Measurements from ENCODE around the gene SLC11A1. TPM values are rescaled to one million over a fixed set of nuclear protein-coding genes. Genes with fewer than 3 reads are reported as not detected.
A peak's percentile ranks its signal among the peaks of the same experiment; 100 is the strongest.

Gene SLC11A1, protein sequence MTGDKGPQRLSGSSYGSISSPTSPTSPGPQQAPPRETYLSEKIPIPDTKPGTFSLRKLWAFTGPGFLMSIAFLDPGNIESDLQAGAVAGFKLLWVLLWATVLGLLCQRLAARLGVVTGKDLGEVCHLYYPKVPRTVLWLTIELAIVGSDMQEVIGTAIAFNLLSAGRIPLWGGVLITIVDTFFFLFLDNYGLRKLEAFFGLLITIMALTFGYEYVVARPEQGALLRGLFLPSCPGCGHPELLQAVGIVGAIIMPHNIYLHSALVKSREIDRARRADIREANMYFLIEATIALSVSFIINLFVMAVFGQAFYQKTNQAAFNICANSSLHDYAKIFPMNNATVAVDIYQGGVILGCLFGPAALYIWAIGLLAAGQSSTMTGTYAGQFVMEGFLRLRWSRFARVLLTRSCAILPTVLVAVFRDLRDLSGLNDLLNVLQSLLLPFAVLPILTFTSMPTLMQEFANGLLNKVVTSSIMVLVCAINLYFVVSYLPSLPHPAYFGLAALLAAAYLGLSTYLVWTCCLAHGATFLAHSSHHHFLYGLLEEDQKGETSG
- 0.16 and 1.7 TPM in 2 replicates for total RNA-seq (2014; rRNA removed; shearing (Covaris generic))

DNA sequence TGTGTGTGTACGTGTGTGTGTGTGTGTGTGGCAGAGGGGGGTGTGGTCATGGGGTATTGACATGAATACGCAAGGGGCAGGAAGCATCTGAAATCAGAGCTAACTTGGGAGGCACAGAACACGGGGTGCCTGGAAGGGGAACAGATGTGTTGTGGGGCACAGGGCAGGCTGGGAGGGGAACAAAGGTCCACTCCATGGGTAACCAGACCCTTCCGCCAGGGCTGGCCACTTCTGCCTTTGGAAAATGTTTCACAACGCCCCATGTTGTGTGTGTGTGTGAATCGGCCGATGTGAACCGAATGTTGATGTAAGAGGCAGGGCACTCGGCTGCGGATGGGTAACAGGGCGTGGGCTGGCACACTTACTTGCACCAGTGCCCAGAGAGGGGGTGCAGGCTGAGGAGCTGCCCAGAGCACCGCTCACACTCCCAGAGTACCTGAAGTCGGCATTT, at the start of gene SLC11A1:
Gene SLC11A1, plus strand, starts transcription at position 358 of the 451 bp plus-strand sequence. CDS start 96 bp downstream, outside the sequence.

DNA sequence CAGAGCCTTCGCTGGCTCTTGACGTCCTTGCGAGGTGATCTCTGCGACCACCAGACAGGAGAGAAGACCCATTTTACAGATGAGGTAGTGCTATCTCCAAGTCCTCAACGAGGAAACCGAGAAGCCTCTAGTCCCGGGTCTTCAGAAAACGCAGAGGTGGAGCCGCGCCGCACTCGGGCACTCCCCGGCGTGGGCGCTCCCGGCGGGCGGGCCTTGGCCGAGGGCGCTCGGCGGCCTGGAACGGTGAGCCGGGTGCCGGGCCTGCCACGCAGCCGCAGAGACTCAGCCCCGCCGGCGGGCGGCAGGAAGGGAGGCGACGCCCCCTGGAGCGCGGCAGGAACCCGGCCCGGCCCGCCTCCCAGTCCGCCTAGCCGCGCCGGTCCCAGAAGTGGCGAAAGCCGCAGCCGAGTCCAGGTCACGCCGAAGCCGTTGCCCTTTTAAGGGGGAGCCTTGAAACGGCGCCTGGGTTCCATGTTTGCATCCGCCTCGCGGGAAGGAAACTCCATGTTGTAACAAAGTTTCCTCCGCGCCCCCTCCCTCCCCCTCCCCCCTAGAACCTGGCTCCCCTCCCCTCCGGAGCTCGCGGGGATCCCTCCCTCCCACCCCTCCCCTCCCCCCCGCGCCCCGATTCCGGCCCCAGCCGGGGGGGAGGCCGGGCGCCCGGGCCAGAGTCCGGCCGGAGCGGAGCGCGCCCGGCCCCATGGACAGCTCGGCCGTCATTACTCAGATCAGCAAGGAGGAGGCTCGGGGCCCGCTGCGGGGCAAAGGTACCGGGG, 17.5 kb downstream of the SLC11A1 start, which contains the start of gene CTDSP1:
Gene CTDSP1, plus strand, starts transcription at position 478 of the 776 bp plus-strand sequence. Its CDS starts 223 bp downstream, at position 701.

DNA sequence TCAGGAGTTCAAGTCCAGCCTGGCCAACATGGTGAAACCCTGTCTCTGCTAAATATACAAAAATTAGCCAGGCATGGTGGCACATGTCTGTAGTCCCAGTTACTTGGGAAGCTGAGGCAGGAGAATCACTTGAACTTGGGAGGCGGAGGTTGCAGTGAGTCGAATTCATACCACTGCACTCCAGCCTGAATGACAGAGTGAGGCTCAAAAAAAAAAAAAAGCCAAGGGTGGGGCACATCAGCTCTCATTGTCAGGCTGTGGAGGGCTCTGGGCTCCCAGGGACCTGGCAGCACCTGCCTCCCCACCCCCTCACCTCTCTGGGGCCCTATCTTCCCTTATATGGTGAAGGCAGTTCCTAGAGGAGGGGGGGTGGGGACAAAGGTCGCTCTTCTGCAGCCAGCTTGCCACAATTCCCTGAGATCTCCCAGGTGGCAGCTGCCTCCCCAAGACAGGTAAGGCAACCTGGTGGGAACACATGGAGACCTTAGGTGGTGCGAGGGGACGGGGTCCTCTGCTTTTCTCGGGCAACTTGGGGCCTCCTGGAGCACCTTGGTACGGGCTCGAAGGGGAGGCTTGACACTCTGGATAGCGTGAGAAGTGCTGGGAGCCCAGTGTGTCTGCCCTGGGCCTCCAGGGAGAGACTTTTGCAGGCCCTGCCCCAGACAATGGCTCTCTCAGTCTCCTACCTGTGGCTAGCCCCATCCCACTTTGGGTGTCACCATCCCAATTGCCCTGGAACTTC, 36.8 kb downstream of the SLC11A1 start, which contains the start of gene VIL1:
Gene VIL1, plus strand, starts transcription at position 407 of the 742 bp plus-strand sequence. CDS start 4,656 bp downstream, outside the sequence.

Small RNA genes lying within 50 kb of the gene (small RNA-seq; reads per million reads assigned to genes)
- gene MIR26B = 14.1 reads per million, percentile 91 among the genes with 10 or more reads in this experiment
- gene MIR6810 = not detected

Other genes with a start within 250 kb of the SLC11A1 start
- not detected in 2 replicates for gene CXCR1, start 215.3 kb upstream of the SLC11A1 start, total RNA-seq (2014; rRNA removed; shearing (Covaris generic))
- gene ARPC2, start 165.1 kb upstream of the SLC11A1 start, total RNA-seq (2014; rRNA removed; shearing (Covaris generic)) = 161 and 180 TPM in 2 replicates
- gene GPBAR1, start 121.3 kb upstream of the SLC11A1 start, total RNA-seq (2014; rRNA removed; shearing (Covaris generic)) = 0.21 TPM in 1 of 2 replicates, not detected in the other
- 225 and 233 TPM in 2 replicates for gene AAMP, start 112.1 kb upstream of the SLC11A1 start, total RNA-seq (2014; rRNA removed; shearing (Covaris generic))
- gene PNKD, start 111.8 kb upstream of the SLC11A1 start, total RNA-seq (2014; rRNA removed; shearing (Covaris generic)) = 43.8 and 52.9 TPM in 2 replicates
- gene TMBIM1, start 89.8 kb upstream of the SLC11A1 start, total RNA-seq (2014; rRNA removed; shearing (Covaris generic)) = 30.9 and 33.7 TPM in 2 replicates
- not detected in 2 replicates for gene CATIP, start 25.4 kb upstream of the SLC11A1 start, total RNA-seq (2014; rRNA removed; shearing (Covaris generic))
- gene CTDSP1, start 17.6 kb downstream of the SLC11A1 start, total RNA-seq (2014; rRNA removed; shearing (Covaris generic)) = 36.6 and 41.0 TPM in 2 replicates
- not detected in 2 replicates for gene VIL1, start 36.9 kb downstream of the SLC11A1 start, total RNA-seq (2014; rRNA removed; shearing (Covaris generic))
- gene USP37, start 186.1 kb downstream of the SLC11A1 start, total RNA-seq (2014; rRNA removed; shearing (Covaris generic)) = 6.3 and 12.0 TPM in 2 replicates
- 40.3 and 42.9 TPM in 2 replicates for gene CNOT9, start 186.6 kb downstream of the SLC11A1 start, total RNA-seq (2014; rRNA removed; shearing (Covaris generic))
- gene PLCD4, start 225.6 kb downstream of the SLC11A1 start, total RNA-seq (2014; rRNA removed; shearing (Covaris generic)) = 1.0 and 3.0 TPM in 2 replicates